HG03103 (cell line): ENCODE measurements around the gene HMG20A.

ENCODE experiments used
- ATAC-seq: cut with Tn5 transposase; IDR thresholded peaks from one replicate; pipeline ENCODE4 v1.9.1; 2021; ENCODE audit warnings: low read depth; ENCODE audit not compliant: unreplicated experiment

The HMG20A gene

GRCh38 chr15:77425104-77425503 lies 4.4 kb downstream of the HMG20A start:
- ATAC-seq = no peak

- ATAC-seq = no peak
These were observed 5.7 kb downstream of the HMG20A start for GRCh38 chr15:77426377-77426776.

GRCh38 chr15:77426871-77427270 lies 6.2 kb downstream of the HMG20A start:
- ATAC-seq = no peak

GRCh38 chr15:77430213-77430612 lies 9.5 kb downstream of the HMG20A start:
- no peak for ATAC-seq

- no peak for ATAC-seq
These were observed 10.0 kb downstream of the HMG20A start for GRCh38 chr15:77430652-77431051.

- ATAC-seq = no peak
These were observed 16.1 kb downstream of the HMG20A start for GRCh38 chr15:77436822-77437221.

- ATAC-seq = no peak
These were observed 16.6 kb downstream of the HMG20A start for GRCh38 chr15:77437264-77437663.

GRCh38 chr15:77440378-77440999 lies 19.8 kb downstream of the HMG20A start:
- ATAC-seq = peak; percentile 76

- no peak for ATAC-seq
These were observed 26.2 kb downstream of the HMG20A start for GRCh38 chr15:77446840-77447390.

GRCh38 chr15:77454265-77454664 lies 33.6 kb downstream of the HMG20A start:
- ATAC-seq = no peak

- ATAC-seq = no peak
These were observed 34.3 kb downstream of the HMG20A start for GRCh38 chr15:77454951-77455350.

- no peak for ATAC-seq
These were observed 35.1 kb downstream of the HMG20A start for GRCh38 chr15:77455696-77456321.

- ATAC-seq = no peak
These were observed 36.1 kb downstream of the HMG20A start for GRCh38 chr15:77456746-77457145.

GRCh38 chr15:77457191-77457904 lies 36.7 kb downstream of the HMG20A start:
- no peak for ATAC-seq

GRCh38 chr15:77457905-77458265 lies 37.2 kb downstream of the HMG20A start:
- ATAC-seq = no peak

GRCh38 chr15:77459031-77459430 lies 38.3 kb downstream of the HMG20A start:
- ATAC-seq = no peak

GRCh38 chr15:77461486-77461885 lies 40.8 kb downstream of the HMG20A start:
- no peak for ATAC-seq

GRCh38 chr15:77464129-77464865 lies 43.6 kb downstream of the HMG20A start:
- no peak for ATAC-seq

GRCh38 chr15:77466521-77466920 lies 45.8 kb downstream of the HMG20A start:
- ATAC-seq = no peak

GRCh38 chr15:77468896-77469295 lies 48.2 kb downstream of the HMG20A start:
- ATAC-seq = no peak

GRCh38 chr15:77470235-77470634 lies 49.5 kb downstream of the HMG20A start:
- ATAC-seq = no peak
